Activated T-cell treated with anti-CD3 and anti-CD28 coated beads for 48 hours (primary cell): ENCODE results near the gene POC5.

Experiments
- DNase-seq: peaks from one replicate; pipeline ENCODE4 v3.0.0-alpha.2; 2020; ENCODE audit warnings: low read depth

POC5 gene

DNA sequence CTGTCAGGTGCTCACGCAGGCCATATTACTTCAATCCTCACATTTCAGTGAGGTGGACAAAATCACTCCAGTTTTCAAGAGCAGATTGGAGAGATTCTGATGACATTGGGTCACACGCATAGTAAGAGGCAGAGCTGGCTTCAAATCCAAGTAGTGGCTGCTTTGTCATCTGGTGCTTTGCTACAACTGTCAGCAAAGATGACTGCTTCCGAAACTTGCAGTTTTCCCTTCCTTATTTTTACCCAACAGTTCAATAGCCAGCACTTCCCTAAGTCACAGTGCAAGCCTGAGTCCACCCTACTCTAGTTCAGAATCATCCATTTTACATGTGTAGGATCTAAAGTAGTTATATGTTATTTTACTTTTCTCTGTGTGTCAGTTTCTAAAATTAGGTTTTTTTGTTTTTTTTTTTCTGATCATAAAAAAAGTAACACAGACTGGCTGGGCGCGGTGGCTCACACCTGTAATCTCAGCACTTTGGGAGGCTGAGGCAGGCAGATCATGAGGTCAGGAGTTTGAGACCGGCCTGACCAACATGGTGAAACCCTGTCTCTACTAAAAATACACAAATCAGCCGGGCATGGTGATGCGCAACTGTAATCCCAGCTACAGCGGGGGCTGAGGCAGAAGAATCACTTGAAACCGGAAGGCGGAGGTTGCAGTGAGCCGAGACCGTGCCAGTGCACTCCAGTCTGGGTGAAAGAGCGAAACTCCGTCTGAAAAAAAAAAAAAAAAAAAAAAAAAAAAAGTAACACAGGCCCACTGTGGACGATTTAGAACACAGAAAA, 56.4 kb downstream of the POC5 start:
- no peak for DNase-seq

- no peak for DNase-seq
Observed at GRCh38 chr5:75659791-75660450, 57.3 kb downstream of the POC5 start.

GRCh38 chr5:75656311-75657003, 60.8 kb downstream of the POC5 start:
- DNase-seq, result no peak

DNA sequence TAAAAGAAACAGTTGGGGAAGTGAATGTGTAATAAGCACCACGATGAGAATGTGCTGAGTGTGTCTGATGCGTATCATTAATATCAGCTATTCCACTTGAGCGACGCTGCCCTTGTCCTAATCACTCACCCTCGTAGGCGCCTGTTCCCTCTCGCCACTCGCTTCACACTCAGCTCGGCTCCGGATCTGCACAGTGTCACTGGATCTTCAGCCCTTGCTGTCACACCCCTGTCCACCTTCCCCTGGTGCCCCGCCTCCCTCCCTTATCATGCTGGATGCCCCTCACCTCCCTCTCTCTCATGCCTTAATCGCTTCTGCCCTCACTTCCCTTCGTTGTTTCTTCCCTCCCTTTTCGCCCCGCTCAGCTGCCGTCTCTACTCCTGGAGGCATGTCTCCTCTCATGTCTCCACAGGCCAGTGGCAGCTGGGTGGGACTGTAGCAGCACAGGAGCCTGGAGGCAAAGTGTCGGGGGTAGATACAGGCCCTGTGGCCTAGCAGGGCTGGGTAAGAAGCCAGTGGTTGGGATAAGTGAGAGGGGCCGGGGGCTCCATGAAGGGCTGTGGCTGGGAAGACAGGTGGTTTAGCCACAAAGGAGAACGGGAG, 62.4 kb downstream of the POC5 start:
- DNase-seq, result no peak

DNA sequence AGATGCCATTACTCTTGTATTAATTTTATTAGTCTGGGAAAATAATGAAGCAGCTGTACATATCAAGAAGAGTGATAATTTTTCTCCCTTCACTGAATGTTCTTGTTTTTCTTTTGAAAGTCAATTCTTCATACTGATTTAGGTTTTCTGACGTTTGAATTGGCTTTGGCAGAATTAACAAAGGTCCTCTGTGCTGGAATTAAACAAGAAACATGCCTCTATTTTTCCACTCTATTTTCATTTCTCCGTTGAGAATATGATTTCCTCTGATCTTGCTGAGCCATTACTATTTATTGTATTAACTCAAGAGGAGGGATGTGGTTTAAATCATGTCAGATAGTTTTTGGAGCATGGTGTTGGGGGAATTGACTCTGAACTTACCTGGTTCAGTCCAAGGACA, 63.7 kb downstream of the POC5 start:
- DNase-seq, result no peak

- DNase-seq, result no peak
Observed at GRCh38 chr5:75651575-75652238, 65.5 kb downstream of the POC5 start.

DNA sequence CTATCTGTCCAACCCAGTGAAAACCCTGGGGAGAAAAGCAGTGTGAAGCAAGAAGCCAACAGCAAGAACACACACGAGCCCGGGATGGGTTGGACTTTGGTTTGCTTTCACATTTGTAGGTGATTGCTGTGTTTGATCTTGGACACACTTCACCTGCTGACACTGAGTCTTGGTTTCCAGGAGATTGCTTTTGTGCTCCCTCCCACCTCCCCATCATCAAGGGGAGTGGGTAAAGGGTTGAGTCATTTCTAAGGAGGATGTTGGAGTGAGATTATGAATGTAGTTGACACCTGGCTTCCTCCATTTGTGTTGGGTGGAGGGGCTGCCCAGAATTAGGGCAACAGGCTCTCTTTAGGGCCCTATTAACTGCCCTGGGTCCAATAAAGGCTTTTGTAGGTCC, 68.5 kb downstream of the POC5 start:
- DNase-seq, result no peak

DNA sequence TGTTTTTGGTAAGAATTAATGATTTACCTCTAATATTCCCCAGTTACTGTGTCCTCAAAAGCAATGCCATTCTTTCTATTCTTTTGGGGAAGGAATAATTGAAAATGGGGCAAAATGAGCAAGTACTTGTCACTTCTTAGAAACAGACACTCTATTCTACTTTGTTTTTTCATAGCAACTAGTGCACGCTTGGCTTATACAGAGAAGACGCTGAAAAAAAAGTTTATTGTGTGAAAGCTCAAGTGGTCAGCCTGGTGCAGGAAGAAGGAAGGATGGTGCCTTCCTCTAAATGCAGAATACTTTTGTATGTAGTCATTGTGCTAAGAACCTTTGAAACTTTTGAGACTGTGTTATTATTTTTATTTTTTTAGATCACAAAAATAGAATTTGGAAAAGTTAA, 76.4 kb downstream of the POC5 start:
- no peak for DNase-seq

DNA sequence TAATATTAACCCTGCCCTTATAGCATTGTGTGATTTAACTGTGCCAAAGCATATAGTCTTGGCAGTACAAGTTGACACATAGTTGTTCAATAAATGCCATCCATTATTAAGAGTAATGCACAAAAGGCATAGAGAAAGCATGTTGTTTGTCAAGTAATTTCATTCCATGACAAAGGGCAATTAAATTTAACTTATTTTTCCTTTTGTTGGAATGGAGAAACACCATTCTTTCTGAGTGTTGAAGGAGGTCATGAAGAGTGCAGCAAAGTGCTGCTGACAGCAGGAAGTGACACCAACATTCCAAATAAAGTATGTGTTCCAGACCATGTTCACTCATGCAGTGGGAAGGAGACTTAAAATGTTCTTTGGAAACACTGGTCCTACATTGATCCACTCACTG, 76.8 kb downstream of the POC5 start:
- DNase-seq, result no peak

- no peak for DNase-seq
Observed at GRCh38 chr5:75639535-75640311, 77.5 kb downstream of the POC5 start.

DNA sequence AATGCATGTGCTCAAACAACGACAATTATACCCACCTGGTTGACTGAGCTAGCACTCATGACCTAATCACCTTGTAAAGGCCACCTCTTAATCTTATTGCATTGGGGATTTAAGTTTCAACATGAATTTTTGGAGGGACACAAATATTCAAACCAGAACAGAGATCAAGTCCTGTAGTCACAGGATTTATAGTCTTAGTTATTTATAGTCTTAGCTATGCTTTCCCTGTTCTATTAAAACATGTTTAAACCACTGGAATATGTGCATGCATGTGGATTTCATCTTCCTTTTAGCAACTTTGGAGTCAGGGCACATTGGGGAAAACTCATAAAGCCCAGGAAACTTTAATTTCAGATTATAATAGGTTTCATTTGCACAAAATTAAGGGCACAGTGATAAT, 79.3 kb downstream of the POC5 start:
- DNase-seq, result no peak

- DNase-seq, result no peak
Observed at GRCh38 chr5:75632321-75632720, 84.9 kb downstream of the POC5 start.

- DNase-seq, result no peak
Observed at GRCh38 chr5:75630875-75631274, 86.4 kb downstream of the POC5 start.

GRCh38 chr5:75627801-75628200, 89.4 kb downstream of the POC5 start:
- DNase-seq, result no peak

GRCh38 chr5:75626959-75627358, 90.3 kb downstream of the POC5 start:
- DNase-seq, result no peak
